Uterus (tissue), 4 donors: ENCODE data around the gene TTC8. TPM values are rescaled to one million over a fixed set of nuclear protein-coding genes. Genes with fewer than 3 reads are reported as not detected.
A peak's percentile ranks its signal among the peaks of the same experiment; 100 is the strongest.

Experiments
- DNase-seq, 2 donors: peaks; one replicate each; pipeline ENCODE4 v3.0.0-alpha.2; 2019 to 2020
- H3K27ac ChIP-seq, 2 donors: fragments of 200-600 bp; sonication (generic); 1 replicate in 1 of 2; 2 replicates in 1 of 2; pipeline ENCODE4 v1.5.1; 2016 to 2018
- H3K27me3 ChIP-seq, 2 donors: fragments of 200-600 bp; sonication (generic); one replicate each; pipeline ENCODE4 v1.5.1; 2018 to 2019; ENCODE audit warnings: control low read depth in 1 of 2
- H3K36me3 ChIP-seq, 2 donors: fragments of 200-600 bp; sonication (generic); one replicate each; pipeline ENCODE4 v1.5.1; 2019; ENCODE audit warnings: control low read depth in 1 of 2
- H3K4me1 ChIP-seq, 2 donors: fragments of 200-600 bp; sonication (generic); one replicate each; pipeline ENCODE4 v1.5.1; 2018 to 2019; ENCODE audit warnings: control low read depth in 1 of 2
- H3K4me3 ChIP-seq, 2 donors: fragments of 200-600 bp; sonication (generic); 1 replicate in 1 of 2; 2 replicates in 1 of 2; pipeline ENCODE4 v1.5.1; 2018 to 2019; ENCODE audit warnings: mild to moderate bottlenecking in 1 of 2
- H3K9me3 ChIP-seq, 2 donors: fragments of 200-600 bp; sonication (generic); one replicate each; pipeline ENCODE4 v1.5.1; 2019; ENCODE audit warnings: control low read depth in 1 of 2
- POLR2A ChIP-seq, 2 donors: fragments of 450-650 bp; IDR thresholded peaks; one replicate each; pipeline ENCODE4 v1.6.1; 2016; ENCODE audit warnings: antibody characterized with exemption in 2 of 2, mild to moderate bottlenecking in 1 of 2, moderate library complexity in 1 of 2
- intact Hi-C: fragments of 100-400 bp; cut with DNase I; formaldehyde crosslinking; loops from one replicate; pipeline ENCODE4 v1.15.1; 2023; ENCODE audit warnings: low total_unique reads
- total RNA-seq, 4 donors: library from RNA; depleted of rRNA in 3 of 4; stranded (reverse); fragments of >200 nt in 3 of 4; gene quantifications; one replicate each; pipeline versions ENCODE4 v1.1.0 to v1.2.4, GENCODE V29; 2014 to 2023
- TF ChIP-seq, protein P1 (sequence below), 4 experiments: fragments of 200-600 bp in 2 of 4; fragments of 450-650 bp in 2 of 4; sonication (generic) in 2 of 4; IDR thresholded peaks; one replicate each; pipeline ENCODE4 v1.5.1; 2016 to 2019; ENCODE audit warnings: antibody characterized with exemption in 4 of 4, mild to moderate bottlenecking in 2 of 4, moderate library complexity in 1 of 4
- donor health status: DM: yes; HTN: yes; CAD: no.

Gene TTC8
- total RNA-seq, 4 donors from 2014 or later: 9.7 to 340 (median 31.7) TPM

DNA sequence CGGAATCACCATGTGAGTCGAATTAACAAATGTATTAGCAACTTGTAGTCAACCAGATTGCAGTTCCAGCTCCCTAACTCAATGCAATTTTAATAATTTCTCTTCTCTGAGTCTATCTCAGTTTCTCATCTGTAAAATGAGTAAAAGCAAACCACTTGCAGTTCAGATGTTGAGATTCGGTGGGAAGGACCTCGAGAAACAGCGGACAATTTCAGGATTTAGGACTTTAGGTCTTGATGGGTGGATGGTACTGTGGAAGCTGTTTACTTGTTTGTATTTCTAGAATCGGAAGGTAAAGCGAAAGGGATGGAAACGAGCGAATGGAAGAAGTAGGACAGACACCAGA lies 510 bp upstream of the TTC8 start:
- no peaks in the 10 kb centered on the region for H3K9me3 ChIP-seq
- no peaks in the 10 kb centered on the region for H3K4me1 ChIP-seq
- intact Hi-C loops: no loop called here
- H3K27ac ChIP-seq: peak overlapping the region; percentile 87 to 90
- TF ChIP-seq, protein P1, sequence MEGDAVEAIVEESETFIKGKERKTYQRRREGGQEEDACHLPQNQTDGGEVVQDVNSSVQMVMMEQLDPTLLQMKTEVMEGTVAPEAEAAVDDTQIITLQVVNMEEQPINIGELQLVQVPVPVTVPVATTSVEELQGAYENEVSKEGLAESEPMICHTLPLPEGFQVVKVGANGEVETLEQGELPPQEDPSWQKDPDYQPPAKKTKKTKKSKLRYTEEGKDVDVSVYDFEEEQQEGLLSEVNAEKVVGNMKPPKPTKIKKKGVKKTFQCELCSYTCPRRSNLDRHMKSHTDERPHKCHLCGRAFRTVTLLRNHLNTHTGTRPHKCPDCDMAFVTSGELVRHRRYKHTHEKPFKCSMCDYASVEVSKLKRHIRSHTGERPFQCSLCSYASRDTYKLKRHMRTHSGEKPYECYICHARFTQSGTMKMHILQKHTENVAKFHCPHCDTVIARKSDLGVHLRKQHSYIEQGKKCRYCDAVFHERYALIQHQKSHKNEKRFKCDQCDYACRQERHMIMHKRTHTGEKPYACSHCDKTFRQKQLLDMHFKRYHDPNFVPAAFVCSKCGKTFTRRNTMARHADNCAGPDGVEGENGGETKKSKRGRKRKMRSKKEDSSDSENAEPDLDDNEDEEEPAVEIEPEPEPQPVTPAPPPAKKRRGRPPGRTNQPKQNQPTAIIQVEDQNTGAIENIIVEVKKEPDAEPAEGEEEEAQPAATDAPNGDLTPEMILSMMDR (IDR thresholded peaks at IDR 0.05): no peak
- TF ChIP-seq POLR2A (IDR thresholded peaks at IDR 0.05): no peak
- no peak for DNase-seq
- no peaks in the 10 kb centered on the region for H3K27me3 ChIP-seq
- peak overlapping the region; percentile 68 to 80 for H3K4me3 ChIP-seq
- H3K36me3 ChIP-seq: no peaks in the 10 kb centered on the region

DNA sequence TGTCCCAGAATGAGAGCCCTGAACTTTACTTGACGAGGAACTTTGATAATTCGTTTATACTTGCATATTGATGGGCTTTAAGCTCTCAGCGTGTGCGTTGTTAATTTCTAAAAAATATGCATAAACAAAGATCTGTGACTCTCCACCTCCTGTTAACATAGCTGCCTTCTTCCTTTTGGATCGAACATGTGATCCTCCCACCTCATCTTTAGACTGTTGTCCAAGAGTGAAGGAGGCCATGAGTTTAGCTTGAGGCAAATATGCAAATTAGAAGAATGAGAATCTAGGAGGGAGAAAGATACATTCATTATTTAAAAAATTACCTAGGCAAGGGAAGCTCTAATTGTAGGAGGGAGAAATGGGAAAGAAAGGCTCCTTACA lies 617 bp downstream of the TTC8 start:
- DNase-seq: no peak
- Histone ChIP-seq H3K27me3 (no peaks in the 10 kb centered on the region), H3K9me3 (no peaks in the 10 kb centered on the region), H3K27ac (peak overlapping the region; percentile 87 to 90), H3K36me3 (no peaks in the 10 kb centered on the region), H3K4me3 (peak overlapping the region; percentile 68 to 80), H3K4me1 (no peaks in the 10 kb centered on the region)
- intact Hi-C loops: no loop called here
- TF ChIP-seq, protein P1 (IDR thresholded peaks at IDR 0.05): no peak
- TF ChIP-seq POLR2A (IDR thresholded peaks at IDR 0.05): no peak

DNA sequence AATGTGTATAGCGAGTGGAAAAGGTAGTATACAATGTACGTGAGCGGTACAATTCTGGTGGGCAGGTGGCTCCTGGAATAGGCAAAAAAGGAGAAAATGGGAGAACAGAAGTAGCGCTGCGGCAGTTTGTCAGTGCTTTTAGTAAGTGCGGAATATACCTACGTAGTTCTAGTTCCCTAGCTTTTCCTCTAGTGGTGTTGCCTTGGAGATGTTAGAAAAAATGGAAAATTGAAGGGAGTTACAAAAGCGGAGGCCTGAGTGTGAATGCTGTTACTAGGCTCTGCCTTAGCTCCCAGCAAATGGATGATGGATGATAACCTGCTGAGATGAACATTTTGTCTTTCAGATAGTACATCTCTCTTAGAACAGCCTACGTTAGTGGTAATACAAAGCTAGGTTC lies 1.1 kb downstream of the TTC8 start:
- DNase-seq: no peak
- Histone ChIP-seq H3K4me1 (no peaks in the 10 kb centered on the region), H3K27me3 (no peaks in the 10 kb centered on the region), H3K9me3 (no peaks in the 10 kb centered on the region), H3K36me3 (no peaks in the 10 kb centered on the region), H3K27ac (no peak overlapping the region), H3K4me3 (peak overlapping the region in 1 of 2 donors; percentile 80)
- TF ChIP-seq POLR2A (IDR thresholded peaks at IDR 0.05): no peak
- TF ChIP-seq, protein P1 (IDR thresholded peaks at IDR 0.05): no peak
- intact Hi-C loops: no loop called here

DNA sequence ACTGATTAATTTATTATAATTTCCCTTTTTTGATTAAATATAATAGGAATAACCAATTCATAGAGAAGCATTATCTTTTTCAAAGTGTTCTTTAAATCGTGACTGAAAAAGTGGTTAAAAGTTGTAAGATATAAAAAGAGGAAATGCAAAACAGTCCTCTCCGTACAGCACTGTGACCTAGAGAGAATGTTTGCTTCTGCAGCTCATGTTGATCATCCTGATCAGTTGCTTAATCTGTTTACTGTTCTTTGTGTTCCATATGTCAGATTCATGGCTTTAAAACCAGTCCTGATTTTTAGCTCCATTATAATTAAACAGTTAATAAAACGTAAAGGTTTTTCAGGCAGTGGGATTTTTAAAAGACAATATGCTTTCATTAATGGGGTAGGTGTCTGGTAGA lies 4.7 kb downstream of the TTC8 start:
- Histone ChIP-seq H3K4me1 (peaks cover 0 to 3% of the 10 kb centered on the region in 2 donors), H3K27ac (no peak overlapping the region), H3K9me3 (no peaks in the 10 kb centered on the region), H3K27me3 (no peaks in the 10 kb centered on the region), H3K36me3 (no peaks in the 10 kb centered on the region), H3K4me3 (no peak overlapping the region)
- intact Hi-C loops: no loop called here
- no peak for DNase-seq
- TF ChIP-seq, protein P1 (IDR thresholded peaks at IDR 0.05): no peak
- no peak for TF ChIP-seq POLR2A (IDR thresholded peaks at IDR 0.05)

DNA sequence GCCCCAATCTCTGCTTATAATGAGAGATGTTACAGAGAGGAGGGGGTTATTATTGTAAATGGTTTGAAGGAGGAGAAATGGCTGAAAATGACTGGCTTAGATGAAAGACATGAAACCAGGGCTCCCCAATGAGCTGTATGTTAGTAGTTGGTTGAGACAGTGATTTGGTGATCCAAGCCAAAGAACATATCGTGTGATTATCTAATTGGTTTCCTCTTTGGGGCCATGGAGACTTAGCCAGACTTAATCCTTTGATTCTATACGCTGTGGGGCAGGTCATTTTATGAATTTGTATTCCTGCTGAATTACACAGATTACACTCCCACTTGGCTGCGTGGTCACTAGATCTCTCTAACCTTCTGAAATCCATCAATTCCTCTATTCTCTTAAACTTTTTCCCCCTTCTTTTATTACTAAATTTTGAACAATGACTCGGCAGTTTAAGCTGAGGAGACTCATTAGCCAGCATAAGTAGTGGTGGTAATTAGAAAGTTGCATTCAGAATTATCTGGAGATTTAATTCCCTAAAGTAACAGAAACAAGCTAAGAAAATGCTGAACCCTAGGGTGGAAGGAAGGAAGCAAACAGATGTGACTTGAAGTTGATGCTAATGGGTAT lies 5.3 kb downstream of the TTC8 start:
- TF ChIP-seq, protein P1 (IDR thresholded peaks at IDR 0.05): no peak
- no peak for TF ChIP-seq POLR2A (IDR thresholded peaks at IDR 0.05)
- no peaks in the 10 kb centered on the region for H3K9me3 ChIP-seq
- no peaks in the 10 kb centered on the region for H3K27me3 ChIP-seq
- no peak overlapping the region for H3K27ac ChIP-seq
- DNase-seq: no peak
- intact Hi-C loops: no loop called here
- no peak overlapping the region for H3K4me3 ChIP-seq
- H3K36me3 ChIP-seq: no peaks in the 10 kb centered on the region
- peaks cover 2 to 9% of the 10 kb centered on the region in 2 donors for H3K4me1 ChIP-seq
